ENCODE measurements around the gene RNF151.

DNA sequence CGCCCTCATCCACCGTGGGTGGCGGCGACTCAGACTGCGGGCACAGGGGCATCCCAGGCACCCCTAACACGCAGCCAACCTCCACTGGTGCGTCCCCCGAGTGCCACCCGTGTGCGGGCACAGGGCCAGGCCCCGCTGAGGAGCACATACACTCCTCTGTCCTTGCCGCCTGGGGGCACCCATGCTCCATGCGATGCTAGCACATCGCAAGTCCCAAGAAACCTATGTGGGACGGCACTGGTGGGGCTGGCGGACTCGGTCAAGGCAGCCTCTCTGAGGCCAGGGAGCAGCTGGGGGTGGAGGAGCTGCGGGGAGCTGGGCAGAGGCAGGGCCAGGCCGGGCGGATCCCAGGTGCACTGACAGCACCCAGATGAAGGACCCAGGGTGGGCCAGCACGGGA lies 39.0 kb downstream of the RNF151 start:
- TF ChIP-seq, protein P1, sequence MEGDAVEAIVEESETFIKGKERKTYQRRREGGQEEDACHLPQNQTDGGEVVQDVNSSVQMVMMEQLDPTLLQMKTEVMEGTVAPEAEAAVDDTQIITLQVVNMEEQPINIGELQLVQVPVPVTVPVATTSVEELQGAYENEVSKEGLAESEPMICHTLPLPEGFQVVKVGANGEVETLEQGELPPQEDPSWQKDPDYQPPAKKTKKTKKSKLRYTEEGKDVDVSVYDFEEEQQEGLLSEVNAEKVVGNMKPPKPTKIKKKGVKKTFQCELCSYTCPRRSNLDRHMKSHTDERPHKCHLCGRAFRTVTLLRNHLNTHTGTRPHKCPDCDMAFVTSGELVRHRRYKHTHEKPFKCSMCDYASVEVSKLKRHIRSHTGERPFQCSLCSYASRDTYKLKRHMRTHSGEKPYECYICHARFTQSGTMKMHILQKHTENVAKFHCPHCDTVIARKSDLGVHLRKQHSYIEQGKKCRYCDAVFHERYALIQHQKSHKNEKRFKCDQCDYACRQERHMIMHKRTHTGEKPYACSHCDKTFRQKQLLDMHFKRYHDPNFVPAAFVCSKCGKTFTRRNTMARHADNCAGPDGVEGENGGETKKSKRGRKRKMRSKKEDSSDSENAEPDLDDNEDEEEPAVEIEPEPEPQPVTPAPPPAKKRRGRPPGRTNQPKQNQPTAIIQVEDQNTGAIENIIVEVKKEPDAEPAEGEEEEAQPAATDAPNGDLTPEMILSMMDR (conservative IDR thresholded peaks at IDR 0.05; ENCODE audit: low read length): no peak
- no peak for TF ChIP-seq EZH2phosphoT487 (IDR thresholded peaks at IDR 0.05; ENCODE audit: borderline replicate concordance)
